Measurements from ENCODE around the gene CAMKMT.

The CAMKMT gene

GRCh38 chr2:44682459-44682858 lies 320.7 kb downstream of the CAMKMT start:
- H3K4me3 ChIP-seq (ENCODE audit: low read depth, low read length): no peak overlapping the region

GRCh38 chr2:44684559-44684958 lies 322.8 kb downstream of the CAMKMT start:
- no peak overlapping the region for H3K4me3 ChIP-seq (ENCODE audit: low read depth, low read length)

GRCh38 chr2:44686561-44686960 lies 324.8 kb downstream of the CAMKMT start:
- H3K4me3 ChIP-seq (ENCODE audit: low read depth, low read length): no peak overlapping the region

GRCh38 chr2:44687686-44688455 lies 326.1 kb downstream of the CAMKMT start:
- no peak overlapping the region for H3K4me3 ChIP-seq (ENCODE audit: low read depth, low read length)

- no peak overlapping the region for H3K4me3 ChIP-seq (ENCODE audit: low read depth, low read length)
Observed at GRCh38 chr2:44688456-44689124, 326.8 kb downstream of the CAMKMT start.

GRCh38 chr2:44689516-44689915 lies 327.8 kb downstream of the CAMKMT start:
- H3K4me3 ChIP-seq (ENCODE audit: low read depth, low read length): no peak overlapping the region

- no peak overlapping the region for H3K4me3 ChIP-seq (ENCODE audit: low read depth, low read length)
Observed at GRCh38 chr2:44691174-44691785, 329.5 kb downstream of the CAMKMT start.

GRCh38 chr2:44692821-44693220 lies 331.1 kb downstream of the CAMKMT start:
- H3K4me3 ChIP-seq (ENCODE audit: low read depth, low read length): no peak overlapping the region

GRCh38 chr2:44700824-44701223 lies 339.1 kb downstream of the CAMKMT start:
- no peak overlapping the region for H3K4me3 ChIP-seq (ENCODE audit: low read depth, low read length)

- no peak overlapping the region for H3K4me3 ChIP-seq (ENCODE audit: low read depth, low read length)
Observed at GRCh38 chr2:44705356-44705755, 343.6 kb downstream of the CAMKMT start.

GRCh38 chr2:44705876-44706480 lies 344.2 kb downstream of the CAMKMT start:
- no peak overlapping the region for H3K4me3 ChIP-seq (ENCODE audit: low read depth, low read length)

GRCh38 chr2:44706681-44707553 lies 345.2 kb downstream of the CAMKMT start:
- H3K4me3 ChIP-seq (ENCODE audit: low read depth, low read length): no peak overlapping the region

- H3K4me3 ChIP-seq (ENCODE audit: low read depth, low read length): no peak overlapping the region
Observed at GRCh38 chr2:44707945-44708660, 346.4 kb downstream of the CAMKMT start.

- H3K4me3 ChIP-seq (ENCODE audit: low read depth, low read length): no peak overlapping the region
Observed at GRCh38 chr2:44708661-44709000, 346.9 kb downstream of the CAMKMT start.

- no peak overlapping the region for H3K4me3 ChIP-seq (ENCODE audit: low read depth, low read length)
Observed at GRCh38 chr2:44713170-44713569, 351.4 kb downstream of the CAMKMT start.

- no peak overlapping the region for H3K4me3 ChIP-seq (ENCODE audit: low read depth, low read length)
Observed at GRCh38 chr2:44715671-44716081, 353.9 kb downstream of the CAMKMT start.

GRCh38 chr2:44716131-44716530 lies 354.4 kb downstream of the CAMKMT start:
- H3K4me3 ChIP-seq (ENCODE audit: low read depth, low read length): no peak overlapping the region

GRCh38 chr2:44718431-44718830 lies 356.7 kb downstream of the CAMKMT start:
- no peak overlapping the region for H3K4me3 ChIP-seq (ENCODE audit: low read depth, low read length)

GRCh38 chr2:44719562-44719961 lies 357.8 kb downstream of the CAMKMT start:
- H3K4me3 ChIP-seq (ENCODE audit: low read depth, low read length): no peak overlapping the region

GRCh38 chr2:44722026-44722625 lies 360.4 kb downstream of the CAMKMT start:
- H3K4me3 ChIP-seq (ENCODE audit: low read depth, low read length): no peak overlapping the region
